Measurements from ENCODE around the gene MAN2B1. TPM values are rescaled to one million over a fixed set of nuclear protein-coding genes. Genes with fewer than 3 reads are reported as not detected.

MAN2B1 gene
- total and polyA plus RNA-seq, 2 of the 13 experiments (the other 11 are each of a cell fraction or from before 2014, with no cell fraction given) = 23.6 to 23.8 TPM

DNA sequence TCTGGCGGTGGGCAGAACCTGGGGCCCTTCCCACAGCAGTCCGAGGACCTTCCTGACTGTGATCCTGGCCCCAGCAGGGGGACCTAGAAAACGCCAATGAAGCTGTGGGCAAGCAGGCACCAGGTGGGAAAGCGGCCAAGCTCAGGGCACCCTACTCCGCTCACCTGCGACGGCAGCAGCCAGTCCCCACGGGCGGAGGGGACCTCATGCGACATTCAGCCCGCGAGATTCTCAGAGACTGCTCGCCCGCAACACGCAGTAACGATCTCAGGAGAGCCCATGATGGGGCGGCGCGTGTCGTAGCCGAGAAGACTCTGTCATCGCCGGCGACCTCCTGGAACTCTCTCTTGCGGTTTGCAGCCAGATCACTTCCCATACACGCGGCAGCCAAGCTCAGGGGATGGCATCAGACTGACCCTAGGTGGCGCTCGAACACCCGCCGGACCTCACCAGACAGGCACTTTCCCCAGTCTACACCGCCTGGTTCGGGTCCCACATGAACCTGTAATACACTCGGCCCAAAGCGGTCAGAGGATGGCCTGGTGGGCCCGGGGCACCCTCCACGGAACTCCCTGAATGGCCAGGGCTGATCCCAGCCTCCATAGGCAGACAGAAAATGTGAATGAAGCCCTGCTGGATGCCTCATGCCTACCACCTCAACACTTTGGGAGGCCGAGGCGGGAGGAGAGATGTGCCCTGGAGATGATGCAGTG is 26.5 kb downstream of the MAN2B1 start (continued):
- TF ChIP-seq, protein P1, sequence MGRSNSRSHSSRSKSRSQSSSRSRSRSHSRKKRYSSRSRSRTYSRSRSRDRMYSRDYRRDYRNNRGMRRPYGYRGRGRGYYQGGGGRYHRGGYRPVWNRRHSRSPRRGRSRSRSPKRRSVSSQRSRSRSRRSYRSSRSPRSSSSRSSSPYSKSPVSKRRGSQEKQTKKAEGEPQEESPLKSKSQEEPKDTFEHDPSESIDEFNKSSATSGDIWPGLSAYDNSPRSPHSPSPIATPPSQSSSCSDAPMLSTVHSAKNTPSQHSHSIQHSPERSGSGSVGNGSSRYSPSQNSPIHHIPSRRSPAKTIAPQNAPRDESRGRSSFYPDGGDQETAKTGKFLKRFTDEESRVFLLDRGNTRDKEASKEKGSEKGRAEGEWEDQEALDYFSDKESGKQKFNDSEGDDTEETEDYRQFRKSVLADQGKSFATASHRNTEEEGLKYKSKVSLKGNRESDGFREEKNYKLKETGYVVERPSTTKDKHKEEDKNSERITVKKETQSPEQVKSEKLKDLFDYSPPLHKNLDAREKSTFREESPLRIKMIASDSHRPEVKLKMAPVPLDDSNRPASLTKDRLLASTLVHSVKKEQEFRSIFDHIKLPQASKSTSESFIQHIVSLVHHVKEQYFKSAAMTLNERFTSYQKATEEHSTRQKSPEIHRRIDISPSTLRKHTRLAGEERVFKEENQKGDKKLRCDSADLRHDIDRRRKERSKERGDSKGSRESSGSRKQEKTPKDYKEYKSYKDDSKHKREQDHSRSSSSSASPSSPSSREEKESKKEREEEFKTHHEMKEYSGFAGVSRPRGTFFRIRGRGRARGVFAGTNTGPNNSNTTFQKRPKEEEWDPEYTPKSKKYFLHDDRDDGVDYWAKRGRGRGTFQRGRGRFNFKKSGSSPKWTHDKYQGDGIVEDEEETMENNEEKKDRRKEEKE (IDR thresholded peaks at IDR 0.05) = no peak
- TF ChIP-seq FOXM1 (CRISPR knock-in tag; IDR thresholded peaks at IDR 0.05) (no peak), ZNF468 (CRISPR knock-in tag; IDR thresholded peaks at IDR 0.05) (no peak), HMG20A (CRISPR knock-in tag; IDR thresholded peaks at IDR 0.05; ENCODE audit: borderline replicate concordance) (no peak), ZKSCAN1 (IDR thresholded peaks at IDR 0.05; ENCODE audit: low read length) (no peak), ZNF891 (CRISPR knock-in tag; IDR thresholded peaks at IDR 0.05) (no peak), ZKSCAN5 (CRISPR knock-in tag; IDR thresholded peaks at IDR 0.05) (no peak), AHR (CRISPR knock-in tag; IDR thresholded peaks at IDR 0.05) (no peak), POLR2AphosphoS5 (IDR thresholded peaks at IDR 0.05; ENCODE audit: low read depth, low read length) (no peak), ZNF484 (CRISPR knock-in tag; IDR thresholded peaks at IDR 0.05; ENCODE audit: borderline replicate concordance, low read depth) (no peak), FOXA1 (IDR thresholded peaks at IDR 0.05) (no peak), FOXA1 (CRISPR knock-in tag; IDR thresholded peaks at IDR 0.05) (no peak), EHMT2 (IDR thresholded peaks at IDR 0.05; ENCODE audit: borderline replicate concordance, low read depth, low read length) (no peak), ZNF792 (CRISPR knock-in tag; IDR thresholded peaks at IDR 0.05) (0 out of 2 replicates have a peak, but pooled peaks have one; percentile 26), RXRA (CRISPR knock-in tag; IDR thresholded peaks at IDR 0.05) (peak; percentile 47; the same call in 1 of the 2 replicates), MTA1 (CRISPR knock-in tag; IDR thresholded peaks at IDR 0.05; ENCODE audit: borderline replicate concordance) (peak; percentile 30; the same call in 1 of the 2 replicates)
- TF ChIP-seq, protein P2, sequence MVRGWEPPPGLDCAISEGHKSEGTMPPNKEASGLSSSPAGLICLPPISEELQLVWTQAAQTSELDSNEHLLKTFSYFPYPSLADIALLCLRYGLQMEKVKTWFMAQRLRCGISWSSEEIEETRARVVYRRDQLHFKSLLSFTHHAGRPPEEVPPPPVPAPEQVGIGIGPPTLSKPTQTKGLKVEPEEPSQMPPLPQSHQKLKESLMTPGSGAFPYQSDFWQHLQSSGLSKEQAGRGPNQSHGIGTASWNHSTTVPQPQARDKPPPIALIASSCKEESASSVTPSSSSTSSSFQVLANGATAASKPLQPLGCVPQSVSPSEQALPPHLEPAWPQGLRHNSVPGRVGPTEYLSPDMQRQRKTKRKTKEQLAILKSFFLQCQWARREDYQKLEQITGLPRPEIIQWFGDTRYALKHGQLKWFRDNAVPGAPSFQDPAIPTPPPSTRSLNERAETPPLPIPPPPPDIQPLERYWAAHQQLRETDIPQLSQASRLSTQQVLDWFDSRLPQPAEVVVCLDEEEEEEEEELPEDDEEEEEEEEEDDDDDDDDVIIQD (CRISPR knock-in tag; IDR thresholded peaks at IDR 0.05; ENCODE audit: low read depth) = no peak
- TF ChIP-seq, protein P3, sequence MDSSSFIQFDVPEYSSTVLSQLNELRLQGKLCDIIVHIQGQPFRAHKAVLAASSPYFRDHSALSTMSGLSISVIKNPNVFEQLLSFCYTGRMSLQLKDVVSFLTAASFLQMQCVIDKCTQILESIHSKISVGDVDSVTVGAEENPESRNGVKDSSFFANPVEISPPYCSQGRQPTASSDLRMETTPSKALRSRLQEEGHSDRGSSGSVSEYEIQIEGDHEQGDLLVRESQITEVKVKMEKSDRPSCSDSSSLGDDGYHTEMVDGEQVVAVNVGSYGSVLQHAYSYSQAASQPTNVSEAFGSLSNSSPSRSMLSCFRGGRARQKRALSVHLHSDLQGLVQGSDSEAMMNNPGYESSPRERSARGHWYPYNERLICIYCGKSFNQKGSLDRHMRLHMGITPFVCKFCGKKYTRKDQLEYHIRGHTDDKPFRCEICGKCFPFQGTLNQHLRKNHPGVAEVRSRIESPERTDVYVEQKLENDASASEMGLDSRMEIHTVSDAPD (CRISPR knock-in tag; IDR thresholded peaks at IDR 0.05) = no peak
- TF ChIP-seq, protein P4, sequence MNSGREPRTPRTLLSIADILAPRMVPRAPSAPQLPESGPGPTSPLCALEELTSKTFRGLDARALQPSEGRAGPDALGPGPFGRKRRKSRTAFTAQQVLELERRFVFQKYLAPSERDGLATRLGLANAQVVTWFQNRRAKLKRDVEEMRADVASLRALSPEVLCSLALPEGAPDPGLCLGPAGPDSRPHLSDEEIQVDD (CRISPR knock-in tag; IDR thresholded peaks at IDR 0.05; ENCODE audit: borderline replicate concordance) = no peak
- TF ChIP-seq, protein P5, sequence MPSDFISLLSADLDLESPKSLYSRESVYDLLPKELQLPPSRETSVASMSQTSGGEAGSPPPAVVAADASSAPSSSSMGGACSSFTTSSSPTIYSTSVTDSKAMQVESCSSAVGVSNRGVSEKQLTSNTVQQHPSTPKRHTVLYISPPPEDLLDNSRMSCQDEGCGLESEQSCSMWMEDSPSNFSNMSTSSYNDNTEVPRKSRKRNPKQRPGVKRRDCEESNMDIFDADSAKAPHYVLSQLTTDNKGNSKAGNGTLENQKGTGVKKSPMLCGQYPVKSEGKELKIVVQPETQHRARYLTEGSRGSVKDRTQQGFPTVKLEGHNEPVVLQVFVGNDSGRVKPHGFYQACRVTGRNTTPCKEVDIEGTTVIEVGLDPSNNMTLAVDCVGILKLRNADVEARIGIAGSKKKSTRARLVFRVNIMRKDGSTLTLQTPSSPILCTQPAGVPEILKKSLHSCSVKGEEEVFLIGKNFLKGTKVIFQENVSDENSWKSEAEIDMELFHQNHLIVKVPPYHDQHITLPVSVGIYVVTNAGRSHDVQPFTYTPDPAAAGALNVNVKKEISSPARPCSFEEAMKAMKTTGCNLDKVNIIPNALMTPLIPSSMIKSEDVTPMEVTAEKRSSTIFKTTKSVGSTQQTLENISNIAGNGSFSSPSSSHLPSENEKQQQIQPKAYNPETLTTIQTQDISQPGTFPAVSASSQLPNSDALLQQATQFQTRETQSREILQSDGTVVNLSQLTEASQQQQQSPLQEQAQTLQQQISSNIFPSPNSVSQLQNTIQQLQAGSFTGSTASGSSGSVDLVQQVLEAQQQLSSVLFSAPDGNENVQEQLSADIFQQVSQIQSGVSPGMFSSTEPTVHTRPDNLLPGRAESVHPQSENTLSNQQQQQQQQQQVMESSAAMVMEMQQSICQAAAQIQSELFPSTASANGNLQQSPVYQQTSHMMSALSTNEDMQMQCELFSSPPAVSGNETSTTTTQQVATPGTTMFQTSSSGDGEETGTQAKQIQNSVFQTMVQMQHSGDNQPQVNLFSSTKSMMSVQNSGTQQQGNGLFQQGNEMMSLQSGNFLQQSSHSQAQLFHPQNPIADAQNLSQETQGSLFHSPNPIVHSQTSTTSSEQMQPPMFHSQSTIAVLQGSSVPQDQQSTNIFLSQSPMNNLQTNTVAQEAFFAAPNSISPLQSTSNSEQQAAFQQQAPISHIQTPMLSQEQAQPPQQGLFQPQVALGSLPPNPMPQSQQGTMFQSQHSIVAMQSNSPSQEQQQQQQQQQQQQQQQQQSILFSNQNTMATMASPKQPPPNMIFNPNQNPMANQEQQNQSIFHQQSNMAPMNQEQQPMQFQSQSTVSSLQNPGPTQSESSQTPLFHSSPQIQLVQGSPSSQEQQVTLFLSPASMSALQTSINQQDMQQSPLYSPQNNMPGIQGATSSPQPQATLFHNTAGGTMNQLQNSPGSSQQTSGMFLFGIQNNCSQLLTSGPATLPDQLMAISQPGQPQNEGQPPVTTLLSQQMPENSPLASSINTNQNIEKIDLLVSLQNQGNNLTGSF (CRISPR knock-in tag; IDR thresholded peaks at IDR 0.05) = no peak; the same call in 1 of the 2 replicates

Measured in HepG2 (cell line).